ENCODE measurements around the gene TNK2.

The TNK2 gene

GRCh38 chr3:195893044-195893395, 15.3 kb downstream of the TNK2 start:
- TF ChIP-seq FOXP2 (optimal IDR thresholded peaks at IDR 0.05; ENCODE audit: borderline replicate concordance, extremely low read depth, extremely low read length, insufficient read depth) (no peak), TAF1 (IDR thresholded peaks at IDR 0.05; ENCODE audit: borderline replicate concordance, insufficient read depth, low read length) (no peak), REST (IDR thresholded peaks at IDR 0.05; ENCODE audit: insufficient read depth in 1 of 2, low read depth in 2 of 2, low read length in 2 of 2) (no peak), POLR2AphosphoS5 (IDR thresholded peaks at IDR 0.05; ENCODE audit: low read depth, low read length) (no peak), SIN3A (IDR thresholded peaks at IDR 0.05; ENCODE audit: borderline replicate concordance, insufficient read depth, low read length) (no peak)

- TF ChIP-seq TAF1 (IDR thresholded peaks at IDR 0.05; ENCODE audit: borderline replicate concordance, insufficient read depth, low read length) = no peak
- TF ChIP-seq POLR2AphosphoS5 (IDR thresholded peaks at IDR 0.05; ENCODE audit: low read depth, low read length) = no peak
- no peak for TF ChIP-seq FOXP2 (optimal IDR thresholded peaks at IDR 0.05; ENCODE audit: borderline replicate concordance, extremely low read depth, extremely low read length, insufficient read depth)
- TF ChIP-seq SIN3A (IDR thresholded peaks at IDR 0.05; ENCODE audit: borderline replicate concordance, insufficient read depth, low read length) = no peak
- no peak for TF ChIP-seq REST (IDR thresholded peaks at IDR 0.05; ENCODE audit: insufficient read depth in 1 of 2, low read depth in 2 of 2, low read length in 2 of 2)
Observed at GRCh38 chr3:195892105-195893043, 16.0 kb downstream of the TNK2 start.

GRCh38 chr3:195891431-195892104, 16.8 kb downstream of the TNK2 start:
- TF ChIP-seq SIN3A (IDR thresholded peaks at IDR 0.05; ENCODE audit: borderline replicate concordance, insufficient read depth, low read length) = no peak
- TF ChIP-seq POLR2AphosphoS5 (IDR thresholded peaks at IDR 0.05; ENCODE audit: low read depth, low read length) = no peak
- no peak for TF ChIP-seq REST (IDR thresholded peaks at IDR 0.05; ENCODE audit: insufficient read depth in 1 of 2, low read depth in 2 of 2, low read length in 2 of 2)
- TF ChIP-seq FOXP2 (optimal IDR thresholded peaks at IDR 0.05; ENCODE audit: borderline replicate concordance, extremely low read depth, extremely low read length, insufficient read depth) = no peak
- TF ChIP-seq TAF1 (IDR thresholded peaks at IDR 0.05; ENCODE audit: borderline replicate concordance, insufficient read depth, low read length) = no peak

- TF ChIP-seq TAF1 (IDR thresholded peaks at IDR 0.05; ENCODE audit: borderline replicate concordance, insufficient read depth, low read length) (no peak), FOXP2 (optimal IDR thresholded peaks at IDR 0.05; ENCODE audit: borderline replicate concordance, extremely low read depth, extremely low read length, insufficient read depth) (no peak), SIN3A (IDR thresholded peaks at IDR 0.05; ENCODE audit: borderline replicate concordance, insufficient read depth, low read length) (no peak), REST (IDR thresholded peaks at IDR 0.05; ENCODE audit: insufficient read depth in 1 of 2, low read depth in 2 of 2, low read length in 2 of 2) (no peak), POLR2AphosphoS5 (IDR thresholded peaks at IDR 0.05; ENCODE audit: low read depth, low read length) (no peak)
Observed at GRCh38 chr3:195889870-195890295, 18.5 kb downstream of the TNK2 start.

All from PFSK-1 (cell line).